Measurements from ENCODE around the gene CIITA. TPM values are rescaled to one million over a fixed set of nuclear protein-coding genes. Genes with fewer than 3 reads are reported as not detected.
A peak's percentile ranks its signal among the peaks of the same experiment; 100 is the strongest.

The CIITA gene
- total and polyA plus RNA-seq, 12 donors = 1.3 to 48.1 (median 17.5) TPM

GRCh38 chr16:10957771-10958482 lies 80.9 kb downstream of the CIITA start:
- H3K36me3 ChIP-seq (replicated peaks in 1 of 2) = peaks cover 0 to 5% of the 10 kb centered on the region in 2 donors
- intact Hi-C loops (cut with DNase I) = no loop called here
- H3K4me1 ChIP-seq (replicated peaks in 1 of 2) = peaks cover 15 to 45% of the 10 kb centered on the region in 2 donors
- H3K27me3 ChIP-seq = no peaks in the 10 kb centered on the region
- no peaks in the 10 kb centered on the region for H3K9me3 ChIP-seq (replicated peaks in 1 of 3)
- WGBS, 4 donors = 63 to 75% (median 66%) methylated on average over 6 of the region's 6 CpGs
- no peak overlapping the region for H3K4me3 ChIP-seq
- peak overlapping the region in 4 of 5 donors; percentile 21 to 59 (median 48) for H3K27ac ChIP-seq
- TF ChIP-seq, protein P1, sequence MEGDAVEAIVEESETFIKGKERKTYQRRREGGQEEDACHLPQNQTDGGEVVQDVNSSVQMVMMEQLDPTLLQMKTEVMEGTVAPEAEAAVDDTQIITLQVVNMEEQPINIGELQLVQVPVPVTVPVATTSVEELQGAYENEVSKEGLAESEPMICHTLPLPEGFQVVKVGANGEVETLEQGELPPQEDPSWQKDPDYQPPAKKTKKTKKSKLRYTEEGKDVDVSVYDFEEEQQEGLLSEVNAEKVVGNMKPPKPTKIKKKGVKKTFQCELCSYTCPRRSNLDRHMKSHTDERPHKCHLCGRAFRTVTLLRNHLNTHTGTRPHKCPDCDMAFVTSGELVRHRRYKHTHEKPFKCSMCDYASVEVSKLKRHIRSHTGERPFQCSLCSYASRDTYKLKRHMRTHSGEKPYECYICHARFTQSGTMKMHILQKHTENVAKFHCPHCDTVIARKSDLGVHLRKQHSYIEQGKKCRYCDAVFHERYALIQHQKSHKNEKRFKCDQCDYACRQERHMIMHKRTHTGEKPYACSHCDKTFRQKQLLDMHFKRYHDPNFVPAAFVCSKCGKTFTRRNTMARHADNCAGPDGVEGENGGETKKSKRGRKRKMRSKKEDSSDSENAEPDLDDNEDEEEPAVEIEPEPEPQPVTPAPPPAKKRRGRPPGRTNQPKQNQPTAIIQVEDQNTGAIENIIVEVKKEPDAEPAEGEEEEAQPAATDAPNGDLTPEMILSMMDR (IDR thresholded peaks at IDR 0.05) = no peak
- no peak for TF ChIP-seq POLR2A (IDR thresholded peaks at IDR 0.05)
- DNase-seq = no peak

- Histone ChIP-seq H3K27me3 (no peaks in the 10 kb centered on the region), H3K4me1 (replicated peaks in 1 of 2) (peaks cover 15 to 40% of the 10 kb centered on the region in 2 donors), H3K9me3 (replicated peaks in 1 of 3) (no peaks in the 10 kb centered on the region), H3K27ac (no peak overlapping the region), H3K36me3 (replicated peaks in 1 of 2) (peaks cover 0 to 14% of the 10 kb centered on the region in 2 donors), H3K4me3 (no peak overlapping the region)
- TF ChIP-seq, protein P1 (IDR thresholded peaks at IDR 0.05) = no peak
- no peak for TF ChIP-seq POLR2A (IDR thresholded peaks at IDR 0.05)
- no peak for DNase-seq
- intact Hi-C loops (cut with DNase I) = no loop called here
- WGBS, 4 donors = 89 to 98% (median 93%) methylated on average over 4 to 5 of the region's 5 CpGs
These were observed 82.2 kb downstream of the CIITA start for GRCh38 chr16:10959161-10959560.

- intact Hi-C loops (cut with DNase I) = loop anchor here in 1 of 2 donors (10.0 kb wide), 1 partner anchor 1454 kb away; no protein-coding TSS in a partner anchor
- peaks cover 0 to 14% of the 10 kb centered on the region in 2 donors for H3K36me3 ChIP-seq (replicated peaks in 1 of 2)
- H3K4me1 ChIP-seq (replicated peaks in 1 of 2) = peaks cover 15 to 33% of the 10 kb centered on the region in 2 donors
- peak in 1 of 2 donors; percentile 11 for TF ChIP-seq POLR2A (IDR thresholded peaks at IDR 0.05)
- TF ChIP-seq, protein P1 (IDR thresholded peaks at IDR 0.05) = no peak
- no peaks in the 10 kb centered on the region for H3K9me3 ChIP-seq (replicated peaks in 1 of 3)
- peak; percentile 67 to 90 (median 81) for DNase-seq
- WGBS, 4 donors = 52 to 56% (median 55%) methylated on average over 7 of the region's 7 CpGs
- no peak overlapping the region for H3K4me3 ChIP-seq
- no peaks in the 10 kb centered on the region for H3K27me3 ChIP-seq
- H3K27ac ChIP-seq = peak overlapping the region in 4 of 5 donors; percentile 44 to 81 (median 57)
These were observed 84.2 kb downstream of the CIITA start for GRCh38 chr16:10961231-10961630.

DNA sequence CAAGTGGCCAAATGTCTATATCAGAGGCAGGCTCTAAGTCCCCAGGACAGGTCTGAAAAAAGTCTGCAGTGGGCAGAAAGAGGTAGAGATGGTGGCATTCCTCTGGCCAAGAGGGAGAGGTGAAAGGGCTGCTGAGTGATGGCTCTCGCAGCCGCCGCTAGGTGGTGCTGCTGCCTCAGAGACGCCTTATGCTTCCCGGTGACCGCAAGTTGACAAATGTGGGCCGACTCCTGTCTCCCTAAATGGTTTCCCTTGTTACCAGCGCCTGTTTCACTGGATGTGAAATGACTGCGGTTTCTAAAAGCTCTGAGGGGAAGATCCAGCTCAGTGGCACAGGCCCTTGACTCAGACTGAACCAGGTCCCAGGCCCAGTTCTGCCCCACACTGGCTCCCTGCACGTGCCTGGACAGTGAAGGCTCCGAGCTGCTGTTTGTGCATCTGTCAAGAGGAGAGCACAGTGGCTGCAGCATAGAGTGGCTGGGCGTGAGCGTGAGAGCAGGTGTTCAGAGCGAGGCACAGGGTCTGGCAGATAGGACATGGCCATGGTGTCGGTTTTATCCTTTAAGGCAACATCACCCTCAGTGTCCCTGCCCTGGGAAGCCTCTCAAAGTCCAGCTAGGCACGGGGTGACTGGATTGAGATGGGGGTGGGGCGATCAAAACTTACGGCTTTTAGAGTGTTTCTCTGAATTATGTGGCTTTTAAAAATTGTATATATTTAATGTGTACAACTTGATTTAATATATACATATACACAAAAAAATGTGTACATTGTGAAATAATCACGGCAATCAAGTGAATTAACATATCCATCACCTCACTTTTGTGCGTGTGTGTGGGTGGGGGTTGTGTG lies 87.3 kb downstream of the CIITA start:
- H3K27ac ChIP-seq = peak overlapping the region in 1 of 5 donors; percentile 31
- no peaks in the 10 kb centered on the region for H3K9me3 ChIP-seq (replicated peaks in 1 of 3)
- TF ChIP-seq POLR2A (IDR thresholded peaks at IDR 0.05) = no peak
- TF ChIP-seq, protein P1 (IDR thresholded peaks at IDR 0.05) = peak; percentile 89 to 96 (median 93)
- H3K36me3 ChIP-seq (replicated peaks in 1 of 2) = peaks cover 0 to 14% of the 10 kb centered on the region in 2 donors
- intact Hi-C loops (cut with DNase I) = loop anchor here in 1 of 2 donors (10.0 kb wide), 1 partner anchor 1451 kb away; no protein-coding TSS in a partner anchor
- WGBS, 4 donors = 30 to 35% (median 33%) methylated on average over 15 to 20 of the region's 20 CpGs
- peaks cover 6 to 19% of the 10 kb centered on the region in 2 donors for H3K4me1 ChIP-seq (replicated peaks in 1 of 2)
- H3K27me3 ChIP-seq = no peaks in the 10 kb centered on the region
- peak; percentile 80 to 93 (median 87) for DNase-seq
- H3K4me3 ChIP-seq = no peak overlapping the region

All from adrenal gland (tissue), 12 donors.